HepG2 (cell line): ENCODE measurements around the gene ART4. TPM values are rescaled to one million over a fixed set of nuclear protein-coding genes. Genes with fewer than 3 reads are reported as not detected.

Experiments used
- ATAC-seq: fragments of 200-7000 bp; cut with Tn5 transposase; 3 replicates; pipeline ENCODE4 v1.9.1; 2020; ENCODE audit warnings: mild to moderate bottlenecking, moderate library complexity
- BruUV-seq: library from RNA; stranded (reverse); fragments of 400-500 nt; replicated peaks from 2 replicates; lab custom pipeline; 2021; lab: Mats Ljungman, UMichigan
- CTCF ChIA-PET: fragments of 300-600 bp; formaldehyde crosslinking; extraction: SDS; loops from one replicate; lab custom pipeline; 2021; ENCODE audit warnings: low total read pairs, inconsistent platforms, low intra/inter-chr PET ratio; lab: Yijun Ruan, JAX
- POLR2A ChIA-PET: fragments of 350-600 bp; sonication (Branson Sonifier 250); formaldehyde crosslinking; loops from one replicate; lab custom pipeline; 2020; ENCODE audit warnings: antibody characterized with exemption, inconsistent platforms; lab: Yijun Ruan, JAX
- DNase-seq: peaks from one replicate; pipeline ENCODE4 v3.0.0-alpha.2; 2015; ENCODE audit warnings: low spot score
- FAIRE-seq: peaks from 3 replicates; lab custom pipeline; 2011; peaks lifted over from hg19 to GRCh38; lab: Jason Lieb, UNC
- H2AFZ ChIP-seq: one replicate; pipeline ENCODE4 v1.6.1; 2011; ENCODE audit warnings: low read length, inconsistent platforms
- H3K27ac ChIP-seq: fragments of 300-600 bp; 3 replicates; pipeline ENCODE4 v1.8.0; 2011; ENCODE audit warnings: mixed run types, mild to moderate bottlenecking, mixed read lengths, low read length, inconsistent platforms; ENCODE audit not compliant: insufficient read depth; ENCODE audit errors: extremely low read length
- H3K27me3 ChIP-seq, 2 experiments: fragments of 200-600 bp in 1 of 2; 2 replicates in 1 of 2; 3 replicates in 1 of 2; pipeline versions ENCODE4 v1.6.0 to v1.8.0; 2011; ENCODE audit warnings: low read length in 2 of 2, mild to moderate bottlenecking in 2 of 2, moderate library complexity in 2 of 2, inconsistent platforms in 1 of 2; ENCODE audit not compliant: insufficient read depth in 2 of 2, control insufficient read depth in 1 of 2
- H3K36me3 ChIP-seq, 2 experiments: fragments of 200-600 bp in 1 of 2; replicated peaks in 1 of 2; 2 replicates in 1 of 2; 3 replicates in 1 of 2; pipeline versions ENCODE4 v1.5.1 to v1.8.0; 2011; ENCODE audit warnings: low read length in 2 of 2, inconsistent platforms in 1 of 2; ENCODE audit not compliant: insufficient read depth in 2 of 2, control insufficient read depth in 1 of 2
- H3K4me1 ChIP-seq: 2 replicates; pipeline ENCODE4 v1.5.1; 2012; ENCODE audit warnings: low read length, inconsistent platforms; ENCODE audit not compliant: insufficient read depth
- H3K4me2 ChIP-seq: 2 replicates; pipeline ENCODE4 v1.6.0; 2011; ENCODE audit warnings: low read depth, low read length, inconsistent platforms
- H3K4me3 ChIP-seq, 3 experiments: fragments of 200-600 bp in 1 of 3; sonication (generic), shearing (Covaris generic) in 1 of 3; replicated peaks in 1 of 3; 2 replicates each; pipeline ENCODE4 v1.5.1; 2011 to 2016; ENCODE audit warnings: low read length in 3 of 3, inconsistent platforms in 2 of 3, low read depth in 2 of 3, mild to moderate bottlenecking in 2 of 3, control low read depth in 1 of 3, mixed read lengths in 1 of 3; ENCODE audit not compliant: insufficient read depth in 1 of 3
- H3K79me2 ChIP-seq: one replicate; pipeline ENCODE4 v1.6.1; 2011; ENCODE audit warnings: low read length, inconsistent platforms; ENCODE audit not compliant: insufficient read depth
- H3K9ac ChIP-seq: 2 replicates; pipeline ENCODE4 v1.6.0; 2011; ENCODE audit warnings: mild to moderate bottlenecking, low read depth, low read length, inconsistent platforms; ENCODE audit not compliant: insufficient read depth
- H3K9me3 ChIP-seq: 2 replicates; pipeline ENCODE4 v1.5.1; 2012; ENCODE audit warnings: mild to moderate bottlenecking, low read length
- H4K20me1 ChIP-seq: 2 replicates; pipeline ENCODE4 v1.6.0; 2011; ENCODE audit warnings: inconsistent platforms, mild to moderate bottlenecking, low read length, moderate library complexity; ENCODE audit not compliant: insufficient read depth
- CREB1 ChIP-seq, 2 experiments: fragments of 450-650 bp in 1 of 2; IDR thresholded peaks; 2 replicates each; pipeline ENCODE4 v1.6.1; 2016 to 2017; ENCODE audit warnings: control low read depth in 1 of 2, mild to moderate bottlenecking in 1 of 2, missing compliant biosample characterization in 1 of 2, missing genetic modification characterization in 1 of 2
- GABPA ChIP-seq, 2 experiments: IDR thresholded peaks; 2 replicates each; pipeline ENCODE4 v1.6.1; 2011 to 2016; ENCODE audit warnings: low read depth in 2 of 2, low read length in 1 of 2, missing biosample characterization in 1 of 2, missing genetic modification characterization in 1 of 2
- ISL2 ChIP-seq: sonication (generic); formaldehyde crosslinking; IDR thresholded peaks from 2 replicates; pipeline ENCODE4 v1.5.0; 2020; ENCODE audit warnings: missing genetic modification reagents
- KDM1A ChIP-seq: IDR thresholded peaks from 2 replicates; pipeline ENCODE4 v1.6.1; 2016; ENCODE audit warnings: missing compliant biosample characterization
- KLF13 ChIP-seq: sonication (generic); formaldehyde crosslinking; IDR thresholded peaks from 2 replicates; pipeline ENCODE4 v1.4.0; 2020; ENCODE audit warnings: mild to moderate bottlenecking, missing genetic modification reagents
- KLF9 ChIP-seq: IDR thresholded peaks from 2 replicates; pipeline ENCODE4 v1.6.1; 2016; ENCODE audit warnings: low read depth
- MAX ChIP-seq: IDR thresholded peaks from 2 replicates; pipeline ENCODE4 v1.6.1; 2012; ENCODE audit warnings: inconsistent platforms
- MXI1 ChIP-seq: IDR thresholded peaks from 3 replicates; pipeline ENCODE4 v1.6.1; 2012; ENCODE audit warnings: low read depth, low read length, inconsistent platforms, borderline replicate concordance
- NFYB ChIP-seq: sonication (generic); formaldehyde crosslinking; IDR thresholded peaks from 2 replicates; pipeline ENCODE4 v1.4.0; 2020; ENCODE audit warnings: missing genetic modification reagents
- REL ChIP-seq: sonication (generic); formaldehyde crosslinking; conservative IDR thresholded peaks from 2 replicates; pipeline ENCODE4 v1.8.0; 2022; ENCODE audit warnings: mild to moderate bottlenecking, missing genetic modification reagents, moderate library complexity
- RFX5 ChIP-seq: IDR thresholded peaks from 2 replicates; pipeline ENCODE4 v1.6.1; 2011; ENCODE audit warnings: low read depth, low read length, improper control_type of control experiment
- TBL1XR1 ChIP-seq: fragments of 150-350 bp; IDR thresholded peaks from 2 replicates; pipeline ENCODE4 v1.6.1; 2014; ENCODE audit warnings: borderline replicate concordance, low read length; ENCODE audit not compliant: partially characterized antibody
- THRA ChIP-seq: sonication (generic); formaldehyde crosslinking; IDR thresholded peaks from 2 replicates; pipeline ENCODE4 v1.4.0; 2020; ENCODE audit warnings: missing genetic modification reagents, borderline replicate concordance
- TSC22D2 ChIP-seq: sonication (generic); formaldehyde crosslinking; IDR thresholded peaks from 2 replicates; pipeline ENCODE4 v1.5.1; 2020; ENCODE audit warnings: missing genetic modification reagents, mild to moderate bottlenecking, borderline replicate concordance
- ZBTB1 ChIP-seq: sonication (generic); formaldehyde crosslinking; IDR thresholded peaks from 2 replicates; pipeline ENCODE4 v1.4.0; 2020; ENCODE audit warnings: missing genetic modification reagents, borderline replicate concordance
- ZKSCAN5 ChIP-seq: sonication (generic); formaldehyde crosslinking; IDR thresholded peaks from 2 replicates; pipeline ENCODE4 v1.5.1; 2020; ENCODE audit warnings: mild to moderate bottlenecking, missing genetic modification reagents
- ZNF205 ChIP-seq: IDR thresholded peaks from 2 replicates; pipeline ENCODE4 v1.6.1; 2018; ENCODE audit warnings: missing biosample characterization, missing genetic modification reagents
- ZNF251 ChIP-seq: sonication (generic); formaldehyde crosslinking; IDR thresholded peaks from 2 replicates; pipeline ENCODE4 v1.9.0; 2021; ENCODE audit warnings: mild to moderate bottlenecking, missing genetic modification reagents
- ZNF3 ChIP-seq: IDR thresholded peaks from 2 replicates; pipeline ENCODE4 v1.7.0; 2017; ENCODE audit warnings: inconsistent platforms
- ZNF660 ChIP-seq: sonication (generic); formaldehyde crosslinking; IDR thresholded peaks from 2 replicates; pipeline ENCODE4 v1.5.1; 2020; ENCODE audit warnings: mild to moderate bottlenecking, low read depth, missing genetic modification reagents, borderline replicate concordance
- WGBS: methylation state at CpG from one replicate; pipeline ENCODE4 v1.1.6; 2017; ENCODE audit warnings: low lambda C conversion rate; 5-methylcytosine and 5-hydroxymethylcytosine counted together
- in situ Hi-C: cut with HindIII; loops from 2 replicates; pipeline ENCODE4 v1.10.0; 2017; ENCODE audit warnings: low pct_unique_long_range_greater_than_20kb; ENCODE audit not compliant: extremely low pct_ligation_motif_present
- intact Hi-C: fragments of 100-400 bp; cut with micrococcal nuclease; formaldehyde crosslinking; loops from one replicate; pipeline ENCODE4 v1.10.0; 2022; ENCODE audit not compliant: unreplicated experiment
- polyA plus RNA-seq, 8 experiments: library from polyadenylated mRNA; depleted of rRNA in 3 of 8; stranded (reverse) in 7 of 8; unstranded in 1 of 8; fragments of >200 nt; fragmentation: Illumina TruSeq in 4 of 8; extraction: Trizol in 4 of 8; gene quantifications; 2 replicates each; pipeline versions ENCODE4 v1.2.1 to v1.2.3, GENCODE V29; 2011 to 2016; ENCODE audit warnings: low read depth in 4 of 8, missing spikeins in 1 of 8, mixed read lengths in 1 of 8; ENCODE audit not compliant: insufficient read depth in 1 of 8
- total RNA-seq, 5 experiments: library from RNA; depleted of rRNA; stranded (reverse); fragments of >200 nt; fragmentation: Illumina TruSeq; extraction: Trizol; gene quantifications; 2 replicates each; pipeline ENCODE4 v1.2.3, GENCODE V29; 2016; ENCODE audit warnings: low read depth in 1 of 5

Gene ART4
- total and polyA plus RNA-seq, 2 of the 13 experiments (the other 11 are each of a cell fraction or from before 2014, with no cell fraction given), result 17.6 to 20.3 TPM

- no peaks in the 10 kb centered on the region for H3K79me2 ChIP-seq
- intact Hi-C loops, result no loop called here
- no peak overlapping the region for H2AFZ ChIP-seq
- H4K20me1 ChIP-seq, result no peaks in the 10 kb centered on the region
- ChIA-PET POLR2A (interaction anchor here (1.4 kb wide), 1 partner anchor 58 kb away, joined by 3 read pairs; a partner anchor contains a TSS), CTCF (no interaction called here)
- peaks cover 16% of the 10 kb centered on the region for H3K4me1 ChIP-seq
- H3K36me3 ChIP-seq, result no peaks in the 10 kb centered on the region
- no peak overlapping the region for H3K9ac ChIP-seq
- no peak overlapping the region for H3K4me3 ChIP-seq
- BruUV-seq, result no TSS peak
- ATAC-seq (no peak), FAIRE-seq (no peak), DNase-seq (no peak)
- no peaks in the 10 kb centered on the region for H3K9me3 ChIP-seq
- peak; percentile 94 for TF ChIP-seq RFX5
- no peak for TF ChIP-seq TBL1XR1
- 0 out of 2 replicates have a peak, but pooled peaks have one; percentile 23 for TF ChIP-seq NFYB
- H3K27ac ChIP-seq, result no peak overlapping the region
- H3K27me3 ChIP-seq, result no peaks in the 10 kb centered on the region
- H3K4me2 ChIP-seq, result no peak overlapping the region
- in situ Hi-C loops, result no loop called here
These were observed 14.4 kb downstream of the ART4 start for GRCh38 chr12:14828892-14829291.

GRCh38 chr12:14827043-14827442, 16.3 kb downstream of the ART4 start:
- POLR2A ChIA-PET, result interaction anchor here (1.6 kb wide), 1 partner anchor 11 kb away, joined by 3 read pairs; no protein-coding TSS in a partner anchor
- in situ Hi-C loops, result no loop called here

More at GRCh38 chr12:14827043-14827442, 16.3 kb downstream of the ART4 start:
- ATAC-seq (no peak), DNase-seq (no peak)
- no peak overlapping the region for H3K4me3 ChIP-seq
- intact Hi-C loops, result no loop called here
- H3K27me3 ChIP-seq, result no peaks in the 10 kb centered on the region
- no peaks in the 10 kb centered on the region for H3K36me3 ChIP-seq
- no peaks in the 10 kb centered on the region for H3K79me2 ChIP-seq
- no peak overlapping the region for H3K9ac ChIP-seq
- CTCF ChIA-PET, result no interaction called here
- 96% methylated on average over 2 of the region's 2 CpGs for WGBS
- no peak overlapping the region for H3K27ac ChIP-seq
- no peak for TF ChIP-seq ZKSCAN5 (CRISPR knock-in tag)
- no peak for TF ChIP-seq REL
- TF ChIP-seq GABPA (IDR thresholded peaks at IDR 0.05; ENCODE audit: low read depth, low read length), result no peak
- no peak for TF ChIP-seq GABPA (CRISPR knock-in tag; IDR thresholded peaks at IDR 0.05; ENCODE audit: low read depth)
- no peak for TF ChIP-seq ZNF205 (CRISPR knock-in tag)
- TF ChIP-seq ZBTB1 (CRISPR knock-in tag), result no peak
- no peak for TF ChIP-seq THRA (CRISPR knock-in tag)
- no peak for TF ChIP-seq ZNF251
- no peak for TF ChIP-seq CREB1 (IDR thresholded peaks at IDR 0.05)
- no peak for TF ChIP-seq CREB1 (CRISPR knock-in tag; IDR thresholded peaks at IDR 0.05)
- no peak for TF ChIP-seq KLF13 (CRISPR knock-in tag)
- no peak for TF ChIP-seq ISL2
- no peak for TF ChIP-seq KDM1A
- TF ChIP-seq TSC22D2 (CRISPR knock-in tag), result no peak
- no peak for TF ChIP-seq ZNF660
- no peak for TF ChIP-seq MAX
- TF ChIP-seq KLF9 (CRISPR knock-in tag), result no peak
- no peak for TF ChIP-seq MXI1
- no peak for TF ChIP-seq ZNF3 (CRISPR knock-in tag)
- TF ChIP-seq, all 625 proteins: peak for 0
- Histone ChIP-seq H3K9me3 (no peaks in the 10 kb centered on the region), H4K20me1 (no peaks in the 10 kb centered on the region), H2AFZ (no peak overlapping the region), H3K4me1 (peaks cover 11% of the 10 kb centered on the region), H3K4me2 (no peak overlapping the region)
- BruUV-seq, result no TSS peak
- FAIRE-seq, result no peak
